Measurements from ENCODE around the gene KAT6B. TPM values are rescaled to one million over a fixed set of nuclear protein-coding genes. Genes with fewer than 3 reads are reported as not detected.

KAT6B gene
- total and polyA plus RNA-seq, 10 of the 15 experiments (the other 5 are each of a cell fraction or from before 2014, with no cell fraction given): 2.7 to 22.6 (median 15.7) TPM

GRCh38 chr10:74993649-74994048 is 167.2 kb downstream of the KAT6B start:
- no peak for TF ChIP-seq FOXM1 (IDR thresholded peaks at IDR 0.05; ENCODE audit: low read depth, low read length)
- no peak for TF ChIP-seq CHD4 (IDR thresholded peaks at IDR 0.05)
- no peak for TF ChIP-seq BACH1 (IDR thresholded peaks at IDR 0.05; ENCODE audit: borderline replicate concordance)
- TF ChIP-seq NKRF (conservative IDR thresholded peaks at IDR 0.05): no peak
- TF ChIP-seq CBX3 (IDR thresholded peaks at IDR 0.05; ENCODE audit: borderline replicate concordance, low read depth): no peak
- BruUV-seq (replicated peaks): no TSS peak
- Histone ChIP-seq H3K79me2 (ENCODE audit: control insufficient read depth, insufficient read depth, low read length) (no peaks in the 10 kb centered on the region), H3K9me3 (replicated peaks; ENCODE audit: control insufficient read depth, insufficient read depth, low read length) (no peaks in the 10 kb centered on the region), H3K27ac (ENCODE audit: control insufficient read depth, insufficient read depth) (no peak overlapping the region), H3K27me3 (replicated peaks in 1 of 2; ENCODE audit: control insufficient read depth in 2 of 2, insufficient read depth in 2 of 2, low read length in 1 of 2) (no peaks in the 10 kb centered on the region), H3K9ac (ENCODE audit: control insufficient read depth, insufficient read depth, low read length) (no peak overlapping the region), H3K4me3 (no peak overlapping the region), H2AFZ (ENCODE audit: control insufficient read depth, low read depth, low read length) (no peak overlapping the region), H3K4me1 (ENCODE audit: control insufficient read depth, insufficient read depth, low read length) (peaks cover 7% of the 10 kb centered on the region), H3K4me2 (ENCODE audit: control insufficient read depth, insufficient read depth) (no peak overlapping the region), H4K20me1 (ENCODE audit: control insufficient read depth, insufficient read depth) (no peaks in the 10 kb centered on the region), H3K36me3 (ENCODE audit: control insufficient read depth in 2 of 2, insufficient read depth in 2 of 2, low read length in 1 of 2) (peaks cover 0 to 5% of the 10 kb centered on the region in 2 experiments; a peak in 3 of 4 replicates)
- ChIA-PET SMC1A (ENCODE audit: uncharacterized antibody, unreplicated experiment) (interaction anchor here (1.0 to 28.8 kb wide), 7 partner anchors 9 to 122 kb away, joined by 3 to 553 read pairs (median 5); no protein-coding TSS in a partner anchor), POLR2A (interaction anchor here (1.0 kb wide), 1 partner anchor 17 kb away, joined by 3 read pairs; no protein-coding TSS in a partner anchor), CTCF (interaction anchor here (0.8 to 1.6 kb wide), 4 partner anchors 26 to 92 kb away, joined by 3 to 6 read pairs (median 4); no protein-coding TSS in a partner anchor), RAD21 (ENCODE audit: unreplicated experiment) (interaction anchor here (0.8 to 2.1 kb wide), 4 partner anchors 8 to 16 kb away, joined by 3 to 7 read pairs (median 4); no protein-coding TSS in a partner anchor)
- DNase-seq (ENCODE audit: low read depth, low spot score) (no peak), FAIRE-seq (no peak), ATAC-seq (no peak)
- in situ Hi-C loops (cut with MboI) (no loop called here), intact Hi-C loops (cut with micrococcal nuclease; ENCODE audit: unreplicated experiment) (loop anchor here (5.0 kb wide), 1 partner anchor 91 kb away; no protein-coding TSS in a partner anchor)
- 94% methylated on average over 3 of the region's 3 CpGs for WGBS (ENCODE audit: insufficient coverage, insufficient replicate concordance, low lambda C conversion rate, missing lambda C conversion rate)
